Kidney epithelial cell (primary cell): Measurements from ENCODE around the gene DLG1. TPM values are rescaled to one million over a fixed set of nuclear protein-coding genes. Genes with fewer than 3 reads are reported as not detected.

Source experiments
- DNase-seq: peaks from one replicate; pipeline ENCODE4 v3.0.0-alpha.2; 2010; ENCODE audit warnings: low read depth
- H3K27me3 ChIP-seq: 2 replicates; pipeline ENCODE4 v1.6.0; 2011; ENCODE audit warnings: low read length; ENCODE audit not compliant: control insufficient read depth, insufficient read depth
- H3K36me3 ChIP-seq: 2 replicates; pipeline ENCODE4 v1.5.1; 2011; ENCODE audit warnings: low read length; ENCODE audit not compliant: control insufficient read depth, insufficient read depth
- H3K4me3 ChIP-seq: 2 replicates; pipeline ENCODE4 v1.5.1; 2011; ENCODE audit warnings: low read depth, mild to moderate bottlenecking, control low read depth, low read length
- CTCF ChIP-seq: IDR thresholded peaks from 2 replicates; pipeline ENCODE4 v1.5.1; 2011; ENCODE audit warnings: mild to moderate bottlenecking, moderate library complexity, low read length, control low read depth, inconsistent platforms; ENCODE audit not compliant: insufficient read depth, poor library complexity, severe bottlenecking
- total RNA-seq: library from RNA; depleted of rRNA; stranded (reverse); fragments of >200 nt; gene quantifications from 2 replicates; pipeline ENCODE4 v1.2.3, GENCODE V29; 2015

The DLG1 gene
- total RNA-seq, 1 donor from 2014 or later, result 127 TPM

GRCh38 chr3:197293605-197294237, 4.7 kb downstream of the DLG1 start:
- no peaks in the 10 kb centered on the region for H3K36me3 ChIP-seq
- no peak for TF ChIP-seq CTCF
- DNase-seq, result no peak
- no peaks in the 10 kb centered on the region for H3K27me3 ChIP-seq
- no peak overlapping the region for H3K4me3 ChIP-seq

- Histone ChIP-seq H3K36me3 (no peaks in the 10 kb centered on the region), H3K27me3 (no peaks in the 10 kb centered on the region), H3K4me3 (no peak overlapping the region)
- no peak for TF ChIP-seq CTCF
- DNase-seq, result no peak
Observed at GRCh38 chr3:197292648-197293047, 5.8 kb downstream of the DLG1 start.

GRCh38 chr3:197292083-197292646, 6.2 kb downstream of the DLG1 start:
- no peaks in the 10 kb centered on the region for H3K36me3 ChIP-seq
- no peak for TF ChIP-seq CTCF
- DNase-seq, result no peak
- no peak overlapping the region for H3K4me3 ChIP-seq
- H3K27me3 ChIP-seq, result no peaks in the 10 kb centered on the region

GRCh38 chr3:197289726-197290125, 8.7 kb downstream of the DLG1 start:
- no peak for DNase-seq
- Histone ChIP-seq H3K27me3 (no peaks in the 10 kb centered on the region), H3K4me3 (no peak overlapping the region), H3K36me3 (no peaks in the 10 kb centered on the region)
- TF ChIP-seq CTCF, result no peak

GRCh38 chr3:197286678-197287077, 11.7 kb downstream of the DLG1 start:
- no peak overlapping the region for H3K4me3 ChIP-seq
- H3K36me3 ChIP-seq, result no peaks in the 10 kb centered on the region
- DNase-seq, result no peak
- H3K27me3 ChIP-seq, result no peaks in the 10 kb centered on the region
- TF ChIP-seq CTCF, result no peak

GRCh38 chr3:197285557-197285956, 12.9 kb downstream of the DLG1 start:
- DNase-seq, result no peak
- H3K27me3 ChIP-seq, result no peaks in the 10 kb centered on the region
- H3K36me3 ChIP-seq, result no peaks in the 10 kb centered on the region
- no peak overlapping the region for H3K4me3 ChIP-seq
- no peak for TF ChIP-seq CTCF
